WTC11 (cell line): ENCODE measurements around the gene ZBTB20. TPM values are rescaled to one million over a fixed set of nuclear protein-coding genes. Genes with fewer than 3 reads are reported as not detected.

Experiments
- ATAC-seq: fragments of 200-7000 bp; cut with Tn5 transposase; 2 replicates; pipeline ENCODE4 v1.10.0; 2021; ENCODE audit warnings: mild to moderate bottlenecking, moderate library complexity
- CTCF ChIA-PET: fragments of 300-600 bp; sonication (Branson Sonifier 250); formaldehyde crosslinking; loops from one replicate; lab custom pipeline; 2021; ENCODE audit warnings: antibody characterized with exemption; lab: Charles Lee
- POLR2A ChIA-PET: fragments of 350-600 bp; sonication (Branson Sonifier 250); formaldehyde crosslinking; loops from one replicate; lab custom pipeline; 2021; ENCODE audit warnings: antibody characterized with exemption; lab: Charles Lee
- DNase-seq: peaks from one replicate; pipeline ENCODE4 v3.0.0; 2021; ENCODE audit warnings: low spot score
- H3K27ac Mint-ChIP-seq: 2 replicates; pipeline ENCODE4 v1.8.0; 2021; ENCODE audit warnings: mixed read lengths
- H3K27me3 Mint-ChIP-seq: 2 replicates; pipeline ENCODE4 v1.8.0; 2021; ENCODE audit warnings: low read depth, mild to moderate bottlenecking, moderate library complexity, mixed read lengths
- H3K36me3 Mint-ChIP-seq: 2 replicates; pipeline ENCODE4 v1.8.0; 2021; ENCODE audit warnings: mixed read lengths
- H3K4me1 Mint-ChIP-seq: 2 replicates; pipeline ENCODE4 v1.8.0; 2022; ENCODE audit warnings: mixed read lengths
- H3K4me3 Mint-ChIP-seq: 2 replicates; pipeline ENCODE4 v1.8.0; 2021; ENCODE audit warnings: mild to moderate bottlenecking, moderate library complexity, mixed read lengths
- H3K9me3 Mint-ChIP-seq: 2 replicates; pipeline ENCODE4 v1.8.0; 2021; ENCODE audit warnings: mixed read lengths
- CDX4 ChIP-seq: fragments of 250-450 bp; sonication (Bioruptor Pico); IDR thresholded peaks from 2 replicates; pipeline ENCODE4 v1.9.0; 2021; ENCODE audit warnings: moderate library complexity, mild to moderate bottlenecking, inconsistent platforms, borderline replicate concordance
- CREB1 ChIP-seq: sonication (generic); formaldehyde crosslinking; IDR thresholded peaks from 2 replicates; pipeline ENCODE4 v1.8.0; 2023; ENCODE audit warnings: mild to moderate bottlenecking, missing genetic modification reagents
- CREM ChIP-seq: sonication (generic); formaldehyde crosslinking; IDR thresholded peaks from 2 replicates; pipeline ENCODE4 v1.8.1; 2022; ENCODE audit warnings: mild to moderate bottlenecking, missing genetic modification reagents, moderate library complexity
- CTCF ChIP-seq: fragments of 200-600 bp; IDR thresholded peaks from 2 replicates; pipeline ENCODE4 v1.8.0; 2022; ENCODE audit warnings: antibody characterized with exemption
- E2F4 ChIP-seq: sonication (generic); formaldehyde crosslinking; IDR thresholded peaks from 2 replicates; pipeline ENCODE4 v1.8.1; 2022; ENCODE audit warnings: low read depth, mild to moderate bottlenecking, moderate library complexity, missing genetic modification reagents, borderline replicate concordance
- ELF4 ChIP-seq: sonication (generic); formaldehyde crosslinking; IDR thresholded peaks from 2 replicates; pipeline ENCODE4 v1.8.1; 2022; ENCODE audit warnings: low read depth, mild to moderate bottlenecking, moderate library complexity, missing genetic modification reagents
- FOXP4 ChIP-seq: sonication (generic); formaldehyde crosslinking; IDR thresholded peaks from 2 replicates; pipeline ENCODE4 v1.8.0; 2022; ENCODE audit warnings: mild to moderate bottlenecking, missing genetic modification reagents
- GTF2I ChIP-seq: fragments of 250-450 bp; sonication (Bioruptor Pico); conservative IDR thresholded peaks from 2 replicates; pipeline ENCODE4 v1.4.0; 2021; ENCODE audit warnings: mild to moderate bottlenecking
- HMGXB4 ChIP-seq: sonication (generic); formaldehyde crosslinking; IDR thresholded peaks from 2 replicates; pipeline ENCODE4 v1.8.1; 2023; ENCODE audit warnings: mild to moderate bottlenecking, moderate library complexity, missing genetic modification reagents
- KAT7 ChIP-seq: sonication (generic); formaldehyde crosslinking; IDR thresholded peaks from 2 replicates; pipeline ENCODE4 v1.8.1; 2023; ENCODE audit warnings: missing genetic modification reagents, mild to moderate bottlenecking, borderline replicate concordance
- MAX ChIP-seq: sonication (generic); formaldehyde crosslinking; IDR thresholded peaks from 2 replicates; pipeline ENCODE4 v1.8.0; 2022; ENCODE audit warnings: mild to moderate bottlenecking, missing genetic modification reagents
- MLX ChIP-seq: sonication (generic); formaldehyde crosslinking; IDR thresholded peaks from 2 replicates; pipeline ENCODE4 v1.8.1; 2023; ENCODE audit warnings: mild to moderate bottlenecking, missing genetic modification reagents, moderate library complexity
- PRRX2 ChIP-seq: fragments of 250-450 bp; sonication (Bioruptor Pico); IDR thresholded peaks from 2 replicates; pipeline ENCODE4 v1.8.0; 2021; ENCODE audit warnings: mild to moderate bottlenecking
- SOX15 ChIP-seq: fragments of 250-450 bp; sonication (Bioruptor Pico); IDR thresholded peaks from 2 replicates; pipeline ENCODE4 v1.9.0; 2021; ENCODE audit warnings: mild to moderate bottlenecking
- ZNF138 ChIP-seq: sonication (generic); formaldehyde crosslinking; conservative IDR thresholded peaks from 2 replicates; pipeline ENCODE4 v1.8.1; 2022; ENCODE audit warnings: mild to moderate bottlenecking, moderate library complexity, missing genetic modification reagents
- ZNF317 ChIP-seq: sonication (generic); formaldehyde crosslinking; IDR thresholded peaks from 2 replicates; pipeline ENCODE4 v1.8.1; 2023; ENCODE audit warnings: low read depth, mild to moderate bottlenecking, moderate library complexity, missing genetic modification reagents, borderline replicate concordance
- ZNF512 ChIP-seq: sonication (generic); formaldehyde crosslinking; IDR thresholded peaks from 2 replicates; pipeline ENCODE4 v1.8.1; 2022; ENCODE audit warnings: missing genetic modification reagents, borderline replicate concordance
- total RNA-seq: library from RNA; stranded (reverse); gene quantifications from 3 replicates; pipeline ENCODE4 v1.2.3, GENCODE V29; 2021

Gene ZBTB20
- total RNA-seq, 1 experiment from 2014 or later: 1.5 TPM

GRCh38 chr3:115156046-115156654 lies 9.1 kb upstream of the ZBTB20 start (continued):
- TF ChIP-seq KAT7 (CRISPR knock-in tag): no peak
- TF ChIP-seq ZNF512: no peak
- TF ChIP-seq FOXP4 (CRISPR knock-in tag): no peak

GRCh38 chr3:115154611-115155010 lies 7.5 kb upstream of the ZBTB20 start:
- H3K9me3 Mint-ChIP-seq: peaks cover 33% of the 10 kb centered on the region
- no peak for DNase-seq
- TF ChIP-seq PRRX2 (CRISPR knock-in tag) (no peak), E2F4 (CRISPR knock-in tag) (no peak), ZNF317 (CRISPR knock-in tag) (no peak), MLX (CRISPR knock-in tag) (no peak), CREB1 (no peak), SOX15 (CRISPR knock-in tag) (no peak), GTF2I (no peak), CDX4 (no peak), ZNF138 (CRISPR knock-in tag) (no peak), FOXP4 (CRISPR knock-in tag) (no peak), MAX (CRISPR knock-in tag) (no peak), ELF4 (CRISPR knock-in tag) (no peak), HMGXB4 (no peak), CREM (no peak), CTCF (no peak)
- H3K4me1 Mint-ChIP-seq: peaks cover 19% of the 10 kb centered on the region
- no peak overlapping the region for H3K27ac Mint-ChIP-seq
- ChIA-PET CTCF (no interaction called here), POLR2A (no interaction called here)
- peaks cover 21% of the 10 kb centered on the region for H3K36me3 Mint-ChIP-seq
- no peak overlapping the region for H3K4me3 Mint-ChIP-seq
- no peak for ATAC-seq
- H3K27me3 Mint-ChIP-seq: no peaks in the 10 kb centered on the region
